ACC112 (cell line): ENCODE results near the gene MDP1.
"Not testable (repeated sequence)": the region's sequence is repeated elsewhere in the genome, so short reads cannot be mapped to it uniquely, and the experiment has no call there.

Experiments
- H2AFZ ChIP-seq: fragments of 200-600 bp; sonication (generic); one replicate; pipeline ENCODE4 v1.6.0; 2017; ENCODE audit warnings: antibody characterized with exemption, low read length; ENCODE audit not compliant: unreplicated experiment
- H3K27ac ChIP-seq: fragments of 200-600 bp; sonication (generic); 2 replicates; pipeline ENCODE4 v1.5.1; 2014; ENCODE audit warnings: low read depth, mild to moderate bottlenecking, antibody characterized with exemption, low read length, moderate library complexity
- H3K27me3 ChIP-seq: fragments of 200-600 bp; sonication (generic); 2 replicates; pipeline ENCODE4 v1.6.1; 2014; ENCODE audit warnings: mild to moderate bottlenecking, antibody characterized with exemption, low read length, moderate library complexity, mixed read lengths; ENCODE audit not compliant: insufficient read depth
- H3K36me3 ChIP-seq: fragments of 200-600 bp; sonication (generic); 2 replicates; pipeline ENCODE4 v1.6.1; 2016; ENCODE audit warnings: mild to moderate bottlenecking, antibody characterized with exemption, low read length, moderate library complexity, mixed read lengths; ENCODE audit not compliant: insufficient read depth
- H3K4me1 ChIP-seq: fragments of 200-600 bp; sonication (generic); one replicate; pipeline ENCODE4 v1.6.1; 2016; ENCODE audit warnings: low read length, mixed read lengths; ENCODE audit not compliant: insufficient read depth, unreplicated experiment, control insufficient read depth
- H3K4me3 ChIP-seq: fragments of 200-600 bp; sonication (generic); 2 replicates; pipeline ENCODE4 v1.5.1; 2014; ENCODE audit warnings: mild to moderate bottlenecking, low read depth, low read length
- H3K79me2 ChIP-seq: fragments of 200-600 bp; sonication (generic); one replicate; pipeline ENCODE4 v1.6.0; 2016; ENCODE audit warnings: low read length; ENCODE audit not compliant: control insufficient read depth, unreplicated experiment, insufficient read depth

The MDP1 gene

GRCh38 chr14:24207625-24208024 is 8.2 kb downstream of the MDP1 start:
- Histone ChIP-seq H3K27ac (no peak overlapping the region), H3K4me1 (no peaks in the 10 kb centered on the region), H3K27me3 (no peaks in the 10 kb centered on the region), H3K79me2 (peaks cover 10% of the 10 kb centered on the region), H3K36me3 (peaks cover 48% of the 10 kb centered on the region), H3K4me3 (no peak overlapping the region), H2AFZ (no peak overlapping the region)

DNA sequence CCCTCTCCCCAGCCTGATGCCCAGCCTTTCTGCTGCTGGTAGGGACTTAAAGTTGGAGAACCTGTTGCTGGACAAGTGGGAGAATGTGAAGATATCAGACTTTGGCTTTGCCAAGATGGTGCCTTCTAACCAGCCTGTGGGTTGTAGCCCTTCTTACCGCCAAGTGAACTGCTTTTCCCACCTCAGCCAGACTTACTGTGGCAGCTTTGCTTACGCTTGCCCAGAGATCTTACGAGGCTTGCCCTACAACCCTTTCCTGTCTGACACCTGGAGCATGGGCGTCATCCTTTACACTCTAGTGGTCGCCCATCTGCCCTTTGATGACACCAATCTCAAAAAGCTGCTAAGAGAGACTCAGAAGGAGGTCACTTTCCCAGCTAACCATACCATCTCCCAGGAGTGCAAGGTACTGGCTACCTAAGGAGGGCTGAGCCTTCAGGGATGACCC is 8.7 kb downstream of the MDP1 start:
- H3K79me2 ChIP-seq = peaks cover 6% of the 10 kb centered on the region
- H3K27me3 ChIP-seq = no peaks in the 10 kb centered on the region
- peaks cover 48% of the 10 kb centered on the region for H3K36me3 ChIP-seq
- H2AFZ ChIP-seq = no peak overlapping the region
- no peak overlapping the region for H3K4me3 ChIP-seq
- H3K4me1 ChIP-seq = no peaks in the 10 kb centered on the region
- no peak overlapping the region for H3K27ac ChIP-seq

DNA sequence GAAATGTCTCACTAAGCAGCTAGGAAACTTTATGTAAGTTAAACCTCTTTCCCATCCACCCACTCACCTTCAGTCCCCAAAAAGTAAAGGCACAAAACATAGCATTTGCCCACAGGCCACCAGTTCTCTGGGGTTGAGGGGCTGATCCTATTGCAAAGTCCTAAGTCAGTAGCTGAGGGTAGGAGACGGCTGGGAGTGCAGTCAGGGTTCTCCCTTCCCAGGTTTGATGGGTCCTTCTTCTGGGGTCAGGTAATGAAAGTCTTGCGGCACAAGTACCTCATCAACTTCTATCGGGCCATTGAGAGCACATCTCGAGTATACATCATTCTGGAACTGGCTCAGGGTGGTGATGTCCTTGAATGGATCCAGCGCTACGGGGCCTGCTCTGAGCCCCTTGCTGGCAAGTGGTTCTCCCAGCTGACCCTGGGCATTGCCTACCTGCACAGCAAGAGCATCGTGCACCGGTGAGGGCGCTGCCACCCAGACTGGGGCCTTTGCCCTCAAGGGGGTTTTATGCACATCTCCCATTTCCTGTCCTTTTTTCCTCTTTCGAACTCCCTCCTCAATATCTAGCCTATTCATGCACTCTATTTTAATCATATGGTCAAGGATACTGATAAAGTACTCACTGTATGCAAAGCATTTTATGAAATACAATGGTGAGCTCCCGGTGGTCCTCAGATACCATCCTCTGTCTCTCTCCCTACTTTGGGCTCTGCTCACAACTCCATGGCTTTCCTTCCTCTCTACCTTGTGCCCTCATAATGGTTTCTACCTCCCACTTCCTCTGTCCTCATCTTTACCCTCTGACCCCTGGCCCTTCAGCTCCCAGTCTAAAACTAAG is 9.4 kb downstream of the MDP1 start:
- Histone ChIP-seq H3K79me2 (peaks cover 1% of the 10 kb centered on the region), H3K27ac (no peak overlapping the region), H3K27me3 (no peaks in the 10 kb centered on the region), H2AFZ (no peak overlapping the region), H3K4me3 (no peak overlapping the region), H3K36me3 (peaks cover 51% of the 10 kb centered on the region), H3K4me1 (no peaks in the 10 kb centered on the region)

DNA sequence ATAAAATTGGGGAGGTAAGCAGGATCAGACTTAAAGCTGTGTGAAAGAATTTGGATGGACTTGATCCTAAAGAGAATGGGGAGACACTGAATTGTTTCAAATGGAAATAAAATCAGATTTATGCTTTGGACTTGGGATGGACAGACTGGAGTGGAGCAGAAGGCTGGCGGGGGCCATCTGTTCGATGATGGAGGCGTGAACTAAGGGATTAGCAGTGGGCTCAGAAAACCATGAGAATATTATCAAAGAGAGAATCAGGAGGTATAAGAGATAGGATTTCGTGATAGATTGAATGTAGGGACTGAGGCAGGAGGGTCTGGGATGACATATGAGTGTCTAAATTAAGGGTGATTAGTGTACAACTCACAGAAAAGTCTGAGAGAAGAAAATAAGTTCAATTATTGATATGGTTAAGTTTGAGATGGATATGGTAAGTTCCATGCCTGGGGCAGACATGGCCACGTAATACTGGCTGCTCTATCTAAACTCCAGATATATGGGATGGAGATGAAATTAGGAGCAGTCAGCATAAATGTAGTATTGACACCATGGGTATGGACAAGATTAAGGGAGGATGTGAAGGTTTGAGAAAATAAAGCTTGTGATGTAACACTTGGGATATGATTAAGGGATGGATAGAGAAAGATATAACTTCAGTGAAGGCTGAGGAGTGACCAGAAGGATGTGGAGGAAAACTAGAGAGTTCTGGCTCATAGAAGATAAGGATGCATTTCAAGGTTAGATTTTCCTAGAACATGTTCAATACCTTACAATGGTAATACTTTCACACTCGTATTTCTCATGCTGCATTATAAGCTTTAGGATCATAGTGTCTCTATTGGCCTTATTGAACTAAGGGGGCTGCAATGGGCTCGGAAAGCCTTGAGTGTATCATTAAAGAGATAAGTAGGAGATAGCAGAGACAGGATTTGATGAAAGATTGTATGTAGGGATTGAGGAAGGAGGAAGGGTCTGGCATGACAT is 11.4 kb downstream of the MDP1 start:
- Histone ChIP-seq H3K79me2 (no peaks in the 10 kb centered on the region), H3K36me3 (peaks cover 46% of the 10 kb centered on the region), H2AFZ (no peak overlapping the region), H3K4me1 (no peaks in the 10 kb centered on the region), H3K4me3 (no peak overlapping the region), H3K27me3 (no peaks in the 10 kb centered on the region), H3K27ac (no peak overlapping the region)

DNA sequence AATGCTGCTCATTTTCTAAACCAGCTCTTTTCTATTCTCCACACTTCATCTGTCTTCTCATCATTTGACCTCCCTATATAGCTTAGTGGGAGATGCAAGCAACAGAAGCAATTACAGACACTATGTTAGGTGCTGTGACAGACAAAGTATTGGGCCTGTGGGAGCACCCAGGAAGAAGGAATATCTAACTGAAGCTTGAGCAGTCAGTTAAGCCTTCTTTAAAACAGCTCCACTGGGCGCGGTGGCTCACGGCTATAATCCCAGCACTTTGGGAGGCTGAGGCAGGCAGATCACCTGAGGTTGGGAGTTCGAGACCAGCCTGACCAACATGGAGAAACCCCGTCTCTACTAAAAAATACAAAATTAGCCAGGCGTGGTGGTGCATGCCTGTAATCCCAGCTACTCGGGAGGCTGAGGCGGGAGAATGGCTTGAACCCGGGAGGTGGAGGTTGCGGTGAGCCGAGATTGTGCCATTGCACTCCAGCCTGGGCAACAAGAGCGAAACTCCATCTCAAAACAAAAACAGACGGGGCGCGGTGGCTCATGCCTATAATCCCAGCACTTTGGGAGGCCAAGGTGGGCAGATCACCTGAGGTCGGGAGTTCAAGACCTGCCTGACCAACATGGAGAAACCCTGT is 12.5 kb downstream of the MDP1 start:
- not testable (repeated sequence) for H3K27me3 ChIP-seq, H3K27ac ChIP-seq, H3K4me1 ChIP-seq, H3K4me3 ChIP-seq, H2AFZ ChIP-seq, H3K79me2 ChIP-seq
- peaks cover 45% of the 10 kb centered on the region for H3K36me3 ChIP-seq

GRCh38 chr14:24202538-24202937 is 13.3 kb downstream of the MDP1 start:
- H3K4me1 ChIP-seq, H3K4me3 ChIP-seq, H3K27ac ChIP-seq, H3K27me3 ChIP-seq, H2AFZ ChIP-seq: not testable (repeated sequence)
- Histone ChIP-seq H3K79me2 (peaks cover 10% of the 10 kb centered on the region), H3K36me3 (peaks cover 37% of the 10 kb centered on the region)

DNA sequence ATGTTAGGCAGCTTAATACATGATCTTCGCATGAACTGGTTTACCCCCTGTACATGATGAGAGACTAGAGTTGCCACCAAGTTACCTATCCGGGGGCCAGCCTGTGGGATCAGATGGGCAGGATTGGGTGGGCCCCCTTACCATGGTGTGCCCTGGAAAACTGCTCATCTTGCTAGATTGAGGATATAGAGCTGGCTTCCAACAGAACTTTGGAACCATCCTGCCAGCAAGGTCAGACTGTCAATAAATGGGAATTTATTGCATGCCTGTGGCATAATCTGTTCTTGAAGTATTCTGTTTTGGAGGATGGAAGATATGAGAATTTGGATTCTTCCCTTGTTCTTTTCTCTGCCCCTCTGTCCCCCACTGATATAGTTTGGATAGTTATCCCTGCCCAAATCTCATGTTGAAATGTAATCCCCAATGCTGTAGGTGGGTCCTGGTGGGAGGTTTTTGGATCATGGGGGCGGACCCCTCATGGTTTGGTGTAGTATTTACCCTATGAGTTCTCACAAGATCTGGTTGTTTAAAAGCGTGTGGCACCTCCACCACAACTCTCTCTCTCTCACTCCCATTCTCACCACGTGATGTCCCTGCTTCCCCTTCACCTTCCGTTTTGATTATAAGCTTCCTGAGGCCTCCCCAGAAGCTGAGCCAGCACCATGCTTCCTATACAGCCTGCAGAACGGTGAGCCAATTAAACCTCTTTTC is 16.9 kb downstream of the MDP1 start:
- no peak overlapping the region for H2AFZ ChIP-seq

GRCh38 chr14:24197056-24197450 is 18.8 kb downstream of the MDP1 start:
- peaks cover 17% of the 10 kb centered on the region for H3K36me3 ChIP-seq
- H3K79me2 ChIP-seq = peaks cover 50% of the 10 kb centered on the region
- no peaks in the 10 kb centered on the region for H3K27me3 ChIP-seq
- no peak overlapping the region for H2AFZ ChIP-seq
- H3K4me1 ChIP-seq = peaks cover 17% of the 10 kb centered on the region
- H3K4me3 ChIP-seq = peak overlapping the region; percentile 96; the same call in 1 of the 2 replicates
- H3K27ac ChIP-seq = no peak overlapping the region

More for the DNA sequence above, 16.9 kb downstream of the MDP1 start:
- no peak overlapping the region for H3K27ac ChIP-seq
- peaks cover 15% of the 10 kb centered on the region for H3K4me1 ChIP-seq
- H3K79me2 ChIP-seq = peaks cover 39% of the 10 kb centered on the region
- H3K27me3 ChIP-seq = no peaks in the 10 kb centered on the region
- peaks cover 14% of the 10 kb centered on the region for H3K36me3 ChIP-seq
- H3K4me3 ChIP-seq = no peak overlapping the region

GRCh38 chr14:24196071-24197055 is 19.5 kb downstream of the MDP1 start:
- Histone ChIP-seq H3K27ac (peak overlapping the region; percentile 94), H3K4me3 (peak overlapping the region; percentile 96), H3K27me3 (no peaks in the 10 kb centered on the region), H3K79me2 (peaks cover 50% of the 10 kb centered on the region), H3K4me1 (peaks cover 17% of the 10 kb centered on the region), H3K36me3 (peaks cover 14% of the 10 kb centered on the region), H2AFZ (peak overlapping the region; percentile 94)
